Duodenal mucosa (tissue), 2 donors: ENCODE results near the gene PRPF19.
A peak's percentile ranks its signal among the peaks of the same experiment; 100 is the strongest.

ENCODE experiments used
- H3K27ac ChIP-seq: one replicate; pipeline ENCODE4 v1.7.0; 2013; ENCODE audit warnings: low read depth, low read length
- H3K27me3 ChIP-seq, 2 donors: one replicate each; pipeline ENCODE4 v1.7.0; 2013; ENCODE audit warnings: low read length in 2 of 2, control low read depth in 1 of 2; ENCODE audit not compliant: insufficient read depth in 2 of 2, control insufficient read depth in 1 of 2
- H3K36me3 ChIP-seq, 2 donors: one replicate each; pipeline ENCODE4 v1.7.0; 2013; ENCODE audit warnings: low read length in 2 of 2, control low read depth in 1 of 2; ENCODE audit not compliant: insufficient read depth in 2 of 2, control insufficient read depth in 1 of 2
- H3K4me1 ChIP-seq, 2 donors: one replicate each; pipeline ENCODE4 v1.7.0; 2013; ENCODE audit warnings: low read length in 2 of 2, control low read depth in 1 of 2; ENCODE audit not compliant: insufficient read depth in 2 of 2, control insufficient read depth in 1 of 2
- H3K4me3 ChIP-seq, 2 donors: one replicate each; pipeline ENCODE4 v1.7.0; 2013; ENCODE audit warnings: low read length in 2 of 2, low read depth in 1 of 2
- H3K9ac ChIP-seq, 2 donors: one replicate each; pipeline ENCODE4 v1.7.0; 2013; ENCODE audit warnings: low read length in 2 of 2, low read depth in 1 of 2
- H3K9me3 ChIP-seq, 2 donors: one replicate each; pipeline ENCODE4 v1.7.0; 2013; ENCODE audit warnings: low read length in 2 of 2, control low read depth in 1 of 2; ENCODE audit not compliant: control insufficient read depth in 1 of 2

The PRPF19 gene

GRCh38 chr11:60924906-60925853, 18.8 kb upstream of the PRPF19 start:
- Histone ChIP-seq H3K9me3 (no peaks in the 10 kb centered on the region), H3K36me3 (peaks cover 10 to 28% of the 10 kb centered on the region in 2 donors), H3K27ac (no peak overlapping the region), H3K4me1 (peaks cover 14 to 15% of the 10 kb centered on the region in 2 donors), H3K4me3 (peak overlapping the region; percentile 50 to 60), H3K9ac (peak overlapping the region in 1 of 2 donors; percentile 33), H3K27me3 (peaks cover 11 to 27% of the 10 kb centered on the region in 2 donors)

- H3K9ac ChIP-seq = peak within 1 kb of the TSS in 1 of 2 donors; percentile 33
These were observed 17.9 kb upstream of the PRPF19 start, which contains the start of gene TMEM132A for GRCh38 chr11:60924110-60924905. Gene TMEM132A (plus strand): TSS chr11:60924460. CDS start chr11:60924634, 174 bp downstream.

GRCh38 chr11:60923800-60924109, 17.4 kb upstream of the PRPF19 start:
- H3K36me3 ChIP-seq = peaks cover 10 to 35% of the 10 kb centered on the region in 2 donors
- H3K27ac ChIP-seq = no peak overlapping the region
- peaks cover 11 to 27% of the 10 kb centered on the region in 2 donors for H3K27me3 ChIP-seq
- no peak overlapping the region for H3K9ac ChIP-seq
- H3K4me1 ChIP-seq = peaks cover 14 to 15% of the 10 kb centered on the region in 2 donors
- H3K9me3 ChIP-seq = no peaks in the 10 kb centered on the region
- H3K4me3 ChIP-seq = peak overlapping the region; percentile 47 to 60

More at GRCh38 chr11:60924110-60924905, 17.9 kb upstream of the PRPF19 start, which contains the start of gene TMEM132A:
- H3K27ac ChIP-seq = no peak within 1 kb of the TSS
- peaks cover 10 to 35% of the 10 kb centered on the region in 2 donors for H3K36me3 ChIP-seq
- H3K27me3 ChIP-seq = peaks cover 11 to 27% of the 10 kb centered on the region in 2 donors
- H3K9me3 ChIP-seq = no peaks in the 10 kb centered on the region
- H3K4me1 ChIP-seq = peaks cover 14 to 15% of the 10 kb centered on the region in 2 donors
- peak within 1 kb of the TSS; percentile 50 to 60 for H3K4me3 ChIP-seq

- H3K27me3 ChIP-seq = peaks cover 11 to 27% of the 10 kb centered on the region in 2 donors
- H3K4me1 ChIP-seq = peaks cover 14 to 15% of the 10 kb centered on the region in 2 donors
- H3K27ac ChIP-seq = no peak overlapping the region
- no peak overlapping the region for H3K4me3 ChIP-seq
- no peaks in the 10 kb centered on the region for H3K9me3 ChIP-seq
- peaks cover 10 to 35% of the 10 kb centered on the region in 2 donors for H3K36me3 ChIP-seq
- H3K9ac ChIP-seq = no peak overlapping the region
These were observed 16.9 kb upstream of the PRPF19 start for GRCh38 chr11:60923326-60923725.

GRCh38 chr11:60922906-60923305, 16.5 kb upstream of the PRPF19 start:
- Histone ChIP-seq H3K4me1 (peaks cover 14 to 15% of the 10 kb centered on the region in 2 donors), H3K36me3 (peaks cover 10 to 35% of the 10 kb centered on the region in 2 donors), H3K27me3 (peaks cover 11 to 27% of the 10 kb centered on the region in 2 donors), H3K9ac (no peak overlapping the region), H3K27ac (no peak overlapping the region), H3K4me3 (no peak overlapping the region), H3K9me3 (no peaks in the 10 kb centered on the region)

GRCh38 chr11:60921777-60922335, 15.5 kb upstream of the PRPF19 start:
- no peak overlapping the region for H3K4me3 ChIP-seq
- peaks cover 15 to 17% of the 10 kb centered on the region in 2 donors for H3K4me1 ChIP-seq
- no peak overlapping the region for H3K27ac ChIP-seq
- H3K27me3 ChIP-seq = peaks cover 11 to 27% of the 10 kb centered on the region in 2 donors
- no peaks in the 10 kb centered on the region for H3K9me3 ChIP-seq
- peaks cover 10 to 35% of the 10 kb centered on the region in 2 donors for H3K36me3 ChIP-seq
- no peak overlapping the region for H3K9ac ChIP-seq

- Histone ChIP-seq H3K36me3 (peaks cover 10 to 35% of the 10 kb centered on the region in 2 donors), H3K4me3 (no peak overlapping the region), H3K27ac (no peak overlapping the region), H3K9ac (no peak overlapping the region), H3K27me3 (peaks cover 11 to 22% of the 10 kb centered on the region in 2 donors), H3K4me1 (peaks cover 21 to 23% of the 10 kb centered on the region in 2 donors), H3K9me3 (no peaks in the 10 kb centered on the region)
These were observed 14.9 kb upstream of the PRPF19 start for GRCh38 chr11:60921259-60921658.

- no peak overlapping the region for H3K4me3 ChIP-seq
- peaks cover 10 to 35% of the 10 kb centered on the region in 2 donors for H3K36me3 ChIP-seq
- H3K9me3 ChIP-seq = no peaks in the 10 kb centered on the region
- no peak overlapping the region for H3K9ac ChIP-seq
- peaks cover 3 to 9% of the 10 kb centered on the region in 2 donors for H3K27me3 ChIP-seq
- H3K4me1 ChIP-seq = peaks cover 23 to 30% of the 10 kb centered on the region in 2 donors
- H3K27ac ChIP-seq = no peak overlapping the region
These were observed 13.6 kb upstream of the PRPF19 start for GRCh38 chr11:60919956-60920355.

GRCh38 chr11:60919320-60919719, 12.9 kb upstream of the PRPF19 start:
- Histone ChIP-seq H3K4me1 (peaks cover 19 to 31% of the 10 kb centered on the region in 2 donors), H3K4me3 (no peak overlapping the region), H3K9me3 (no peaks in the 10 kb centered on the region), H3K27ac (no peak overlapping the region), H3K27me3 (peaks cover 0 to 4% of the 10 kb centered on the region in 2 donors), H3K9ac (no peak overlapping the region), H3K36me3 (peaks cover 10 to 35% of the 10 kb centered on the region in 2 donors)
